GM19023 (cell line): ENCODE measurements around the gene DUOXA1.
"Not testable (repeated sequence)": the region's sequence is repeated elsewhere in the genome, so short reads cannot be mapped to it uniquely, and the experiment has no call there.

ENCODE experiments used
- ATAC-seq: cut with Tn5 transposase; IDR thresholded peaks from one replicate; pipeline ENCODE4 v1.9.1; 2021; ENCODE audit warnings: mild to moderate bottlenecking, moderate library complexity; ENCODE audit not compliant: unreplicated experiment

DUOXA1 gene

GRCh38 chr15:45093622-45094357 lies 35.9 kb downstream of the DUOXA1 start:
- ATAC-seq, result no peak

DNA sequence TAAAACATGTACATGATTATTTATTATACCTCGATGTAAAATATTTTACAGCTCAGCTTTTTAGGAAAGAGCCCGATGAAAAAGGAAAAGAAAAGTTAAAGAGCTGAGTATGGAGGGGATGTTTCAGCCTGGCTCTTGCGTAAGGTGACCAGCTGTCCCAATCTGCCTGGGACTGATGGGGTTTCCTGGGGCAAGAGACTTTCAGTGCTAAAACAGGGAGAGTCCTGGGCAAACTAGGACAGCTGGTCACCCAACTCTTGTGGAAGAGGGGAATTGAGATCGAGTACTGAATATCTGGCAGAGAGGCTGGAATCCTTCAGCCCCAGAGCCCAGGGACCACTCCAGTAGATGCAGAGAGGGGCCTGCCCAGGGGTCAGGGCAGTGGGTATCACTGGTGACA lies 36.7 kb downstream of the DUOXA1 start:
- ATAC-seq, result no peak

- ATAC-seq, result no peak
Measured at GRCh38 chr15:45091576-45091975, 38.1 kb downstream of the DUOXA1 start.

GRCh38 chr15:45091161-45091560 lies 38.5 kb downstream of the DUOXA1 start:
- no peak for ATAC-seq

GRCh38 chr15:45089712-45090373 lies 39.8 kb downstream of the DUOXA1 start:
- ATAC-seq, result no peak

DNA sequence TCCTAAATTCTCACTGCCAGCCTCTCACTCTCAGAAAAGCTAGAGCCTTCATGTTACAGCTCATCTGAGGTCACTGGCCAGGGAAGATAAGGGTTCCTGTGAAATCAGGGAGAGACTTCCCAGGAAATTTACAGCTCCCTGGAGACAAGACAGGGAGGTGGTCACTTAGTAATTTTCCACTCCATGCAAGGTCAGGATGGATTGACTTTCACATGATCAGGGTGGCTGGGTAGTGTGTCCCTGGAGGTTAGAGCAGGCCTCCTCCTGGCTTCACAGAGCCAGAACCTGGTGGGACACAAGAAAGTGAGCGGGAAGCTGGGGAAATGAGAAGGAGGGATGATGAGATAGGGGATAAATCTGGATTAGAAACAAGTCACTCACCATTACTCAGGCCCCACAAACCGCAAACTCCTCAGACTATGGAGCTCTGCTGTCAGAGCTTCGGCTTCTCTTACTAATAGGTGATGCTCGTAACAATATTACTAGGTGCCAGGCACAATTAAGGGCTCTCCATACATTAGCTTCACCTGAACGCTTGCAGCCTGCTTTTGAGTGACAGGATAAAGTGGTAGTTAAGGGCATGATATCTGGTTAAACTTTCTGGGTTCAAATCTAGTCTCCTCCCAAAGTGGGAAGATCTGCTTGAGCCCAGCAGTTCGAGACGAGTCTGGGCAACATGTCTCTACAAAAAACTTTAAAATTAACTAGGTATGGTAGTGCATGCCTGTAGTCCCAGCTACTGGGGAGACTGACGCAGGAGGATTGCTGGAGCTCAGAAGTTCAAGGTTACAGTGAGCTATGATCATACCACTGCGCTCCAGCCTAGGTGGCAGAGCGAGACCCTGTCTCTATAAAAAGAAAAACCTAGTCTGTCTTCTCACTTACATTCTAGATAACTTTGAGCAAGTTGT lies 40.6 kb downstream of the DUOXA1 start:
- ATAC-seq, result no peak

- no peak for ATAC-seq
Measured at GRCh38 chr15:45087513-45087912, 42.2 kb downstream of the DUOXA1 start.

GRCh38 chr15:45084163-45084562 lies 45.5 kb downstream of the DUOXA1 start:
- no peak for ATAC-seq

DNA sequence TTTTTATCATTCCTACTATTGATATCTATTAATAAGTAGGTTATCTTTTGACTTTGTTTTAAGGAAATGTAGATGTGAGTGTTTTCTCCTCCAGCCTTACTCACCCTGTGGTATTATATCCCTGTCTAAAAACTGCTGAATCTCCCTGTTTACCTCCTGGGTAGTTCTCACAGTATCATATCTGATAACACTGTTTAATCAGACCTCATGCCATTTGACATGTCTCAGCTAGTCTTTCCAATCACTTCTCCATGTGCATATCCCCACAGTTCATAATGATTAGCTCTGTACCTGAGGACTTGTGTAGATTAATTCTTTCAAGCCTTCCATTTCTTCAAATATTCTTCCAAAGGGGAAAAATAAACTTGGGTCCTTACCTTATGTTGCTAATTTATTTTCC lies 46.5 kb downstream of the DUOXA1 start:
- ATAC-seq, result no peak

- ATAC-seq, result not testable (repeated sequence)
Measured at GRCh38 chr15:45082412-45082811, 47.3 kb downstream of the DUOXA1 start.

GRCh38 chr15:45080593-45080992 lies 49.1 kb downstream of the DUOXA1 start:
- not testable (repeated sequence) for ATAC-seq

DNA sequence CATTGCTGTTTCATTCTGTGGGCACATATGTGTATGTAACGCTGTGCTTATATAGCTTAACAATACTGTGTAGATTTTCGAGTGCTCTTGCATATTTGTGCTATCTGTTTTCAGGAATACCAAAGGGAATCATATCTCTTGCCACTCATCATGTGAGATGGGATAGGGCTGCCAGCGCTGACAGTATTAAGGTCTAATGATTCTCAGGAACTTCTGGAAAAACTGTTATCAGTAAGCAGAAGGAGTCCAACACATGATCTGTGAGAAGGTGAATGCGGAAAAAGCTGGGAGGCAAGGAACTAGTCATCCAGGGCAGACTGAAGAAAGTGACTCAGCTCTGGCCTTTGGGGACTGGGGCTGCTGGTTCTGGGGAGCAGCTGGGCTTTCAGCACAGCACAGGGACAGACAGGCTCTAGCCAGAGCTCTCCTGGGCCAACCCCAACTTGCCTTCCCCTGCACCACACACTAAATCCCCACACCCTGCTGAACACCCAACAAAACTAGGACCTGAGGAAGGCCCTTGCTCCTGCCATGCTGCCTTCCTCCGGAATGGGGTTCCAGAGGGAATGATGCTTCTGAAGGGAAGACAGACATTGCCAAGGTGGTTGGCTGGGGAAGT lies 49.9 kb downstream of the DUOXA1 start:
- not testable (repeated sequence) for ATAC-seq

DNA sequence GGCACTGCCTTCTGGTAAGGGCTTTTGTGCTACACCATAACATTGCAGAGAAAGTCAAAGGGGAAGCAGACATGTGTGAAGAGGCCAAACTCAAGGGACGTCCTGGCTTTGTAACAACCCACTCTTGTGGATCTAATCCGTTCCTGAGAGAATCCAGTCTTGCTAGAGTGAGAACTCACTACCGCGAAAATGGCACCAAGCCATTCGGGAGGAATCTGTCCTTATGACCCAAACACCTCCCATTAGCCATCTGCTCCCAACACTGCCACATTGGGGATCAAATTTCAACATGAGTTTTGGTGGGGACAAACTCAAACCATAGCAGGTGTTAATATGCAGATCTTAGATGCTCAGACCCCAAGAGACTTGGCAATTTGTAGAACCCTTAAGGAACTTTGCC lies 50.5 kb downstream of the DUOXA1 start:
- ATAC-seq, result not testable (repeated sequence)

- not testable (repeated sequence) for ATAC-seq
Measured at GRCh38 chr15:45077391-45077790, 52.3 kb downstream of the DUOXA1 start.

GRCh38 chr15:45075440-45076320 lies 54.0 kb downstream of the DUOXA1 start:
- ATAC-seq, result not testable (repeated sequence)

DNA sequence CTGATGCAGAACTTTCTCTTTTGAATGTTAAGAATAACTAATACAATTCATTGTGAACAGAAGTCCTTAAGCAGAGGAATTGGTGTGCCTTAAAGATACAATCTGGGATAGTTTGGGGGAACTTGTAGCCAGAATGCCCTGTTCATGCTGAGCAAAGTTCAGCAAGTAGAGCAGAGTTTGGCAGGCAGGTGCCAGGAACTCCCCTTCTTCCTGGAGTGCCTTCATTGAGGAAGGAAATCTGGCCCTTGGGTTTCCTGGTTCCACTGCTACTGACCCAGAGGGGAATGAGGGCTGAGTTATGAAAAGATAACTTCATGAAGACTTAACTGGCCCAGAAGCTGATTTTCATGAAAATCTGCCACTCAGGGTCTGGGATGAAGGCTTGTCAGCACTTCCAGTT lies 56.1 kb downstream of the DUOXA1 start:
- not testable (repeated sequence) for ATAC-seq

DNA sequence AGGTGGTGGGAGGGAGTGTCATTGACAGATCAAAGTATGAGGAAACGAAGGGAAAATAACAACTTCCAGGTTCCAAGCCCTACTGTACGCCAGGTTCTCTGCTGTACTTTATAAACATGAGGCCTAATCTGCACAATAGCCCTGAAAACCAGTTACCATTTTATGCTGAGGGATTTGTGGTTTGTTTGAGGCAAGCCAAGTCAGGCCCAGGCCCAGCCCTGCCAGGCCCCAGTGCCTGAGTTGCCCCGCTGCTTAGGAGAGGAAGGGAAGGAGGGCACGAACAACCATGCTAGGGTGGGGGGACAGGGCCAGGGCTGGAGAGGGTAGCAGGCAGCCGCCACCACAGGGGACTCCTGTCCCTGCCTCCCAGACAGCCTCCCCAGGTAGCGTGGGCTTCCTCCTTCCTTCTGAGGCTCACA lies 59.7 kb downstream of the DUOXA1 start:
- ATAC-seq, result not testable (repeated sequence)
